GM12872 (cell line): ENCODE results near the gene MDK.

Source experiments
- CTCF ChIP-seq: IDR thresholded peaks from 3 replicates; pipeline ENCODE4 v1.5.1; 2011; ENCODE audit warnings: low read depth, mild to moderate bottlenecking, low read length, moderate library complexity; ENCODE audit not compliant: insufficient read depth

Gene MDK

DNA sequence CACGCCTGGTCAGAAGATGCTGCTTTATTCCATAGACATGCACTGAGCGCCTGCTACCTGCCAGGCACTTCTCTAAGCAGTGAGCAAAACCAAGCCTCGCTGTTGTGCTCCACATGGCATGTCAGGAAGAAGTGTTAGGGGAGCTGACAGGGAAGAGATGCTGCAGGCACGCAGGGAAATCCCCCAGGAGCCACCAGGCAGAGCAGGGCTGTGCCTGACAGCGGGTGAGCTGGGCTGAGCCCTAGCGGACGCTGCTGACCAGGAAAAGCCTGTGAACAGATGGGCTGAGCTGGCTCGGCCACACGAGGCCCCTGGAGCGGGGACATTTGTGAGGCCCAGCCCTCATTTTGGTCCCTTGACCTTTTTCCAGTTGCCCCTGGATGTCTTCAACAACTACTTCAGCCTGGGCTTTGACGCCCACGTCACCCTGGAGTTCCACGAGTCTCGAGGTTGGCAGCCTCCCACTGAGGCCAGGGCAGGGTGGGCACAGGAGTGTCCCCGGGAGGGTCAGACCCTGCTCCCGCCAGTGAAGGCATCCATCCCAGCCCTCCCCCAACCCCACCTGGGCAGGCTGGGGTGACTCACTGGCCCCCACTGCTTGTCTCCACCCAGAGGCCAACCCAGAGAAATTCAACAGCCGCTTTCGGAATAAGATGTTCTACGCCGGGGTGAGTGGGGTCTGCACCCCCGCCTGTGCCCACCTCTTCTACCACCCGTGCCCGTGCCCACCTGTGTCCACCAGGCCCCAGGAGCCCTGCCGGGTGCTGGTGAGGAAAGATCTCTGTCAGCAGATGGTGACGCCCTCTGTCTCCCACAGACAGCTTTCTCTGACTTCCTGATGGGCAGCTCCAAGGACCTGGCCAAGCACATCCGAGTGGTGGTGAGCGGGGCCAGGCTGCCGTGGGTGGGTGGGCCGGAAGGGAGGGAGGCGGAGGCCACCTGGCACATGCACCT, 7.4 kb upstream of the MDK start:
- no peak for TF ChIP-seq CTCF

GRCh38 chr11:46374815-46375214, 6.7 kb upstream of the MDK start:
- no peak for TF ChIP-seq CTCF

DNA sequence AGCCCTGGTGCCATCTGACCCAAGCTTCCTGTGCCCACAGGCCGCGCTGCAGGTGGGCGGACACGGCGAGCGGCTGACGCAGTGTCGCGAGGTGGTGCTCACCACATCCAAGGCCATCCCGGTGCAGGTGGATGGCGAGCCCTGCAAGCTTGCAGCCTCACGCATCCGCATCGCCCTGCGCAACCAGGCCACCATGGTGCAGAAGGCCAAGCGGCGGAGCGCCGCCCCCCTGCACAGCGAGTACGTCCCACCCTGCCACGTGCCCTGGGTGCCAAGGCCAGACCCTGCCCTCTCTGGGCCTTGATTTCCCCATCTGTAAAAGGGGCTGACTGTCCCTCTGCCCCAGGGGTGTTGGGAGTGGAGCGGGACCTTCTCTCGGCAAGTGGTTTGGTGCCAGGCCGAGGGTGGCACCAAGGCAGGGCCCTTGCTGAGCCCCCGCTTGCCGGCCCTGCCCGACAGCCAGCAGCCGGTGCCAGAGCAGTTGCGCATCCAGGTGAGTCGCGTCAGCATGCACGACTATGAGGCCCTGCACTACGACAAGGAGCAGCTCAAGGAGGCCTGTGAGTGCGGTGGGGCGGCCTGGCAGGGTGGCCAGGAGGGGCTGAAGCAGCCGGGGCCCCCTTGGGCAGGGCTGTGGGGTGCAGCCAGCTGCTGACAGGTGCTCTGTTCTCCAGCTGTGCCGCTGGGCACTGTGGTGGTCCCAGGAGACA, 5.9 kb upstream of the MDK start:
- TF ChIP-seq CTCF, result no peak

GRCh38 chr11:46376258-46377050, 5.0 kb upstream of the MDK start:
- TF ChIP-seq CTCF, result no peak

- TF ChIP-seq CTCF, result no peak
These were observed 4.2 kb upstream of the MDK start for GRCh38 chr11:46377290-46377689.

- TF ChIP-seq CTCF, result no peak
These were observed 3.6 kb upstream of the MDK start for GRCh38 chr11:46377831-46378230.

GRCh38 chr11:46378296-46378695, 3.2 kb upstream of the MDK start:
- no peak for TF ChIP-seq CTCF
